Measurements from ENCODE around the gene PCID2. TPM values are rescaled to one million over a fixed set of nuclear protein-coding genes. Genes with fewer than 3 reads are reported as not detected.

The PCID2 gene
- total and polyA plus RNA-seq, 2 of the 13 experiments (the other 11 are each of a cell fraction or from before 2014, with no cell fraction given) = 65.0 to 111 TPM

GRCh38 chr13:113157929-113158747, 50.3 kb downstream of the PCID2 start, which contains the start of gene PROZ (continued):
- TF ChIP-seq ZFY (CRISPR knock-in tag; IDR thresholded peaks at IDR 0.05) (peak; percentile 70; the same call in 1 of the 2 replicates), ZNF205 (CRISPR knock-in tag; IDR thresholded peaks at IDR 0.05) (peak; percentile 73; the same call in 1 of the 2 replicates), CREM (IDR thresholded peaks at IDR 0.05) (peak; percentile 3; the same call in 1 of the 2 replicates), CREM (CRISPR knock-in tag; IDR thresholded peaks at IDR 0.05) (no peak), MAFF (IDR thresholded peaks at IDR 0.05; ENCODE audit: low read depth, low read length) (no peak), NFE2L2 (IDR thresholded peaks at IDR 0.05; ENCODE audit: low read length) (no peak), TRIM24 (CRISPR knock-in tag; IDR thresholded peaks at IDR 0.05) (0 out of 2 replicates have a peak, but pooled peaks have one; percentile 17), ISX (CRISPR knock-in tag; conservative IDR thresholded peaks at IDR 0.05) (no peak), PAX8 (CRISPR knock-in tag; IDR thresholded peaks at IDR 0.05; ENCODE audit: borderline replicate concordance) (no peak), ZBTB7B (CRISPR knock-in tag; IDR thresholded peaks at IDR 0.05) (peak; percentile 87), CEBPB (IDR thresholded peaks at IDR 0.05; ENCODE audit: borderline replicate concordance, low read depth, low read length) (no peak), ZNF710 (CRISPR knock-in tag; IDR thresholded peaks at IDR 0.05; ENCODE audit: borderline replicate concordance) (peak; percentile 77), THAP9 (CRISPR knock-in tag; IDR thresholded peaks at IDR 0.05; ENCODE audit: borderline replicate concordance) (peak; percentile 69), ZNF574 (CRISPR knock-in tag; IDR thresholded peaks at IDR 0.05) (peak; percentile 63), ZNF691 (CRISPR knock-in tag; IDR thresholded peaks at IDR 0.05; ENCODE audit: borderline replicate concordance, low read depth) (no peak)

Measured in HepG2 (cell line).